Left hindlimb (tissue), 1 donor: ENCODE data around the gene MBD3L1.
A peak's percentile ranks its signal among the peaks of the same experiment; 100 is the strongest.

ENCODE experiments used
- DNase-seq: peaks from one replicate; pipeline ENCODE4 v3.0.0-alpha.2; 2018

Gene MBD3L1

GRCh38 chr19:8832132-8833021 is at the start of gene MBD3L1, which contains the start of gene ZNF558:
Gene MBD3L1 (plus strand): TSS chr19:8832377. CDS start chr19:8842679, 10,302 bp downstream.
Gene ZNF558 (minus strand): TSS chr19:8832304. CDS start chr19:8822659, 9,645 bp downstream.
- DNase-seq: peak; percentile 99

DNA sequence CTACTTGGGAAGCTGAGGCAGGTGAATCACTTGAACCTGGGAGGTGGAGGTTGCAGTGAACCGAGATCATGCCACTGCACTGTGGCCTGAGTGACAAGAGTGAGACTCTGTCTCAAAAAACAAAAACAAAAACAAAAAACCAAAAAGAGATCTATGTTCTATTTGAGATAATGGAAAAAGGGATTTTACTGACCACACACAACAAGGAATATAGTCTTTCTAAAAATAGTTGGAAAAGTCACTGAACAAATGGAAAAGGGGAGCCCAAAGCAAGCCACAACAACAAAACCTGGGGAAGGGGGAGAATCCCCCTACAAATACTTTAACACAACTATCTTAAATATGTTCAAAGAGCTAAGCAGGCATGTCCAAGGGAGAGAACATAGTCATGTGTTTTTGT is 37.4 kb upstream of the MBD3L1 start:
- DNase-seq: no peak

DNA sequence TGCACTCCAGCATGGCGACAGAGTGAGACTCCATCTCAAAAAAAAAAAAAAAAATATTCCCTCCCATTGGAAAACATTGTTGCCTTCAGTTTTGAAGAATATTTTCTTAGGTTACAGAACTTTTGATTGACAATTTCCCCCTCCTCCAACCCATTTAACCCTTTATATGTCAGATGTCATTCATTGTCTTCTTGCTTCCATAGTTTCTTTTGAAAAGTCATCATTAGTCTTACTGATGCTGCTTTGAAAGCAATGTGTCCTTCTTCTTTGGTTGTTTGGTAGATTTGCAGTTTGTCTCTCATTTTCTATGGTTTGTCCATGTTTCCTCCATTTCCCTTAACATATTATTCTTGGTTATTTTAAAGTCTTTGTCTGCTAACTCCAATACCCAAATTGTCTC is 25.5 kb upstream of the MBD3L1 start:
- DNase-seq: no peak

- DNase-seq: no peak
These were observed 20.6 kb upstream of the MBD3L1 start for GRCh38 chr19:8811315-8812172.

DNA sequence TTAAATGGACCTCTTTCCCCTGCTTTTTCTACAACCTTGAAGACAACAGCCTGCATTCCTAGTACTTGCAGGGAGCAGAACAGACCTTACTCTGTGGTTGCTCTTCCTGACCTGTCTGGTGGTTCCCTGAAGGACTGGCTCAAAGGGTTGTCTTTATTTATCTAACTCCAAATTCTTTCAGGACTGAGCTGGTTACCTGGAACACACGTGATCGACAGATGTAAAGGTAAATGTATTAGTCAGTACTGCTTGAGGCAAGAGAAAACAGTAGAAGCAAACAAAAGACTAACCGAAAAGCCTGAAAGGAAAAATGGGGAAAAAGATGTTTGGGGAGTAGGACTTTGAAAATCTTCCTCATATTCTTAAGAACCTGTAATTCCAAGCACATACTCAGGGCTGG is 18.0 kb upstream of the MBD3L1 start:
- no peak for DNase-seq

DNA sequence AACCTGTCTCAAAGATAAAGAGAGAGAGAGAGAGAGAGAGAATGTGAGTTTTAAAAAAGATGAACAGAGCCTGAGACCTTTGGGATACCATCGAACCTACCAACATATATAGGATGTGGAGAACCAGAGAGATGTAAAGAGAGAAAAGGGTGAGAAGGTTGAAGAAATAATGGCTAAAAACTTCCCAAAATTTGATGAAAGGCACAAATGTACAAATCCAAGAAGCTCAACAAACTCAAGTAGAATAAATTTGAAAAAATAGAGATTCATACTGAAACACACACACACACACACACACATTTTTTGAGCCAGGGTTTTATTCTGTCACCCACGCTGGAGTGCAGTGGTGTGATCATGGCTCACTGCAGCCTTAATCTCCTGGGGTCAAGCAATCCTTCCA is 16.4 kb upstream of the MBD3L1 start:
- no peak for DNase-seq

DNA sequence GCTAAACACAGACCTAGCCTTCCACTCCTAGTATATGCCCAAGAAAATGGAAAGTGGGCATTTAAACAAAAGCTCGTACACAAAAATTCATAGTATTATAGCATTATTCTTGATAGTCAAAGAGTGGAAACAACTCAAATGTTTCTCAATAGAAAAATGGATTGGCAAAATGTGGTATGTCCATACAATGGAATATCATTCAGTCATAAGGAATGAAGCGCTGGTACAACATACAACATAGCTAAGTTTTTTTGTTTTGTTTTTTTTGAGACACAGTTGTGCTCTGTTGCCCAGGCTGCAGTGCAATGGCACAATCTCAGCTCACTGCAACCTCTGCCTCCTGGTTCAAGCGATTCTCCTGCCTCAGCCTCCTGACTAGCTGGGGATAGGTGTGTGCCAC is 11.9 kb upstream of the MBD3L1 start:
- no peak for DNase-seq

DNA sequence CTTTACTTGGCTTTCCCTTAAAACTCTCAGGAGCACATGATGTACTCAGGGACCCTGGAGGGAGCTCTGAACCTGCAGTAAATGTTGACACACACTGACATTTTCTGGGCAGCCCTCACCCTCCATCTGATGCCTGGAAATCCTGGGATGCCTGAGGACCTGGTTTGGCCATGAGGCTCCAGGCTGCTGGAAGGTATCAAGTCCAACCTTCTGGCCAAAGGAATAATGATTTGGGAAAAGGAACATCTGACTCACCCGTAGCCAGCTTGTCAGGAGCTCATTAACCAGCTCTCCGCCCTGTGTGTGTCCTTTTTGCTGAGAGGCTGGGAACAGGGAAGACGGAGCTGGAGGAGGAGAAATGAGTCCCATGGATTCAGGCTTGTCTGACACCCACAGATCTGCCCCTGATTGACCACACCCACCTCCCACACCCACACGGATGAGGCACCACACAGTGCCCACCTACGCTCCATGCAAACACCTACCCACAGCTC is 10.4 kb upstream of the MBD3L1 start:
- DNase-seq: no peak

DNA sequence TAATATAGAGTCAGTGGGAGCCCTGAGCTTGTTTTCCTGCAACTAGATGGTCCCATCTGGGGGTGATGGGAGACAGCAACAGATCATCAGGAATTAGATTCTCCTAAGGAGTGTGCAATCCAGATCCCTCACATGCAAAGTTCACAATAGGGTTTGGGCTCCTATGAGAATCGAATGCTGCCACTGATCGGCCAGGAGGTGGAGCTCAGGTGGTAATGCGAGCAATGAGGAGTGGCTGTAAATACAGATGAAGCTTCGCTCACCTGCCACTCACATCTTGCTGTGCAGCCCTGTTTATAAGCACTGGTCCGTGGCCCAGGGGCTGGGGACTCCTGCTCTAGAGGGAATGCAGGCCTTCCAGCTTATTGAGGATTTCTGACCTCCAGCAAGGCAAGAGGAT is 5.8 kb upstream of the MBD3L1 start:
- no peak for DNase-seq

DNA sequence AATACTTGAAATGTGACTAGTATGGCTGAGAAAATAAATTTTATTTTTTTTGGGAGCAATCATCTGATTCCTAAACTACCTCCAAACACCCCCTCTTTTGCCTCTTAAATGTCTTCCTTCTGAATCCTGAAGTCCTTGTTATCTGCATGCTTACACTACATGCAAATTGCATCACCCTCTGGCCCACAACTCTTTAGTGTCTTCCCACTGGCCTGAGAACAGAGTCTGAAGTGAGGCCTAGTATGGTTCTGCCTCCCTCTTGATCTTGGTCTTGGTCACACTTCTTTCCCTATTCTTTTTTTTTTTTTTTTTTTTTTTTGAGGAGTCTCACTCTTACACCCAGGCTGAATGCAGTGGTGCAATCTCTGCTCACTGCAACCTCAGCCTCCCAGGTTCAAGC is 4.9 kb upstream of the MBD3L1 start:
- no peak for DNase-seq

- no peak for DNase-seq
These were observed 804 bp upstream of the MBD3L1 start for GRCh38 chr19:8831373-8831772.

GRCh38 chr19:8831832-8832131 is 395 bp upstream of the MBD3L1 start:
- no peak for DNase-seq

DNA sequence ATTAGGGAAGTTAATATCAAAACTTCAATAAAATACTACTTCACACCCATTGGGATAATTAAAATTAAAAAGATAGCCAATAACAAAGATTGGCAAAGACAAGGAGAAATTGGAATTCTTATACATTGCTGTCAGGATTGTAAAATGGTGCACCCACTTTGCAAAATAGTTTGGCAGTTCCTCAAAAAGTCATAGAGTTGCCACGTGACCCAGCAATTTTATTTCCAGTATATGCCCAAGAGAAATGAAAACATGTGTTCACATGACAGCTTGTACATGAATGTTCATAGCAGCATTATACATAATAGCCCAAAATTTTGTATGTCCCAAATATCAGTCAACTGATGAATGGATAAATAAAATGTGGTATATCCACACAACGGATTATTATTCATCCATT is 3.3 kb downstream of the MBD3L1 start:
- DNase-seq: no peak

- no peak for DNase-seq
These were observed 3.7 kb downstream of the MBD3L1 start for GRCh38 chr19:8835877-8836276.

- no peak for DNase-seq
These were observed 8.5 kb downstream of the MBD3L1 start for GRCh38 chr19:8840708-8841107.

DNA sequence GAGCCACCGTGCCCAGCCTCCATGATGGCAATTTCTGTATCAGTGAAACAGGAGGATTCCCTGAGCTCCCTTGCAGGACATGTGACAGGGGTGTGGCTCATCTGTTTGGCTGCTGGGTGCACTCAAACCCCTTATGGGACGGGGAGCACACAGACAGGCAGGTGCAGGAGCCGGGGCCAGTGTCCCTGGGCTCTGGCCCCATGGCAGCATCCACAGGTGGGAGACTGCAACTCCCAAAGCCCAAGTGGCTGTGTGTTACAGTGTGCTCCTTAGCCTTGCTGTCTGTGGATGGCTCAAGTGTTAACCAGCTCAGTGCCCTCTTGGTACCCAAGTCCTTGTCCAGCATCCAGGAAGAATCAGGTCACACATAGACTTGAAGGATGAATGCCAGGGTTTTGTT is 14.6 kb downstream of the MBD3L1 start:
- no peak for DNase-seq

- DNase-seq: no peak
These were observed 17.1 kb downstream of the MBD3L1 start for GRCh38 chr19:8849232-8849631.

DNA sequence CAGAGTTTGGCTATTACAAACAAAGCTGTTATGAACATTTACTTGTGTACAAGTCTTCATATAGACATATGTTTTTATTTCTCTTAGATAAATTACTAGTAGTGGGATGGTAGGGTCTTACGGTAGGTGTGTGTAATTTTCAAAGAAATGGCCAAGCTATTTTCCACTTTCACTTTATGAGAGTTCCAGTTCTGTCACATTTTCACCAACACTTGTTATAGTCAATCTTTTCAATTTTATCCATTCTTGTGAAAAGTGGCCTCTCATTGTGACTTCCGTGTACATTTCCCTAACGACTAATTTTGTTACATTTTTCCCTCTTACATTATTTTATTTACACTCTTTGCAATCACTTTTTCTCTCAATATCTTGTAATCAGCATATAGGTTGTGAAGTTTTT is 18.3 kb downstream of the MBD3L1 start:
- no peak for DNase-seq

GRCh38 chr19:8858260-8858659 is 26.1 kb downstream of the MBD3L1 start:
- no peak for DNase-seq

GRCh38 chr19:8866344-8866743 is 34.2 kb downstream of the MBD3L1 start:
- no peak for DNase-seq

GRCh38 chr19:8877854-8878705 is 45.9 kb downstream of the MBD3L1 start:
- DNase-seq: no peak

GRCh38 chr19:8880868-8881488 is 48.8 kb downstream of the MBD3L1 start:
- no peak for DNase-seq
